CD8-positive, alpha-beta memory T cell (primary cell): ENCODE results near the gene MAPK8IP1. TPM values are rescaled to one million over a fixed set of nuclear protein-coding genes. Genes with fewer than 3 reads are reported as not detected.
A peak's percentile ranks its signal among the peaks of the same experiment; 100 is the strongest.

Experiments
- CTCF ChIA-PET: fragments of 350-600 bp; sonication (Branson Sonifier 250); formaldehyde crosslinking; loops from one replicate; lab custom pipeline; 2021; ENCODE audit warnings: antibody characterized with exemption; lab: Charles Lee
- POLR2A ChIA-PET: fragments of 350-600 bp; sonication (Branson Sonifier 250); formaldehyde crosslinking; loops from one replicate; lab custom pipeline; 2021; ENCODE audit warnings: antibody characterized with exemption; lab: Charles Lee
- DNase-seq, 5 donors: peaks; one replicate each; pipeline versions ENCODE4 v3.0.0 to v3.0.0-alpha.2; 2020 to 2022; ENCODE audit warnings: mixed read lengths in 1 of 5
- H3K27ac ChIP-seq: one replicate; pipeline ENCODE4 v1.7.0; 2013; ENCODE audit warnings: low read depth, mild to moderate bottlenecking, low read length, moderate library complexity
- H3K27me3 ChIP-seq: 2 replicates; pipeline ENCODE4 v1.7.0; 2013; ENCODE audit warnings: low read length, mild to moderate bottlenecking; ENCODE audit not compliant: insufficient read depth, poor library complexity, severe bottlenecking
- H3K36me3 ChIP-seq: 2 replicates; pipeline ENCODE4 v1.7.0; 2013; ENCODE audit warnings: mild to moderate bottlenecking, low read length, moderate library complexity; ENCODE audit not compliant: insufficient read depth
- H3K4me1 ChIP-seq: 2 replicates; pipeline ENCODE4 v1.7.0; 2013; ENCODE audit warnings: mild to moderate bottlenecking, low read length, moderate library complexity; ENCODE audit not compliant: insufficient read depth
- H3K4me3 ChIP-seq: 2 replicates; pipeline ENCODE4 v1.7.0; 2013; ENCODE audit warnings: mild to moderate bottlenecking, low read length
- H3K9me3 ChIP-seq: 2 replicates; pipeline ENCODE4 v1.7.0; 2013; ENCODE audit warnings: mild to moderate bottlenecking, low read length
- H3K27ac Mint-ChIP-seq, 8 donors: one replicate each; pipeline ENCODE4 v1.8.0; 2020 to 2021; ENCODE audit warnings: mixed read lengths in 8 of 8, mild to moderate bottlenecking in 6 of 8, inconsistent platforms in 3 of 8, moderate library complexity in 3 of 8
- H3K27me3 Mint-ChIP-seq, 2 donors: one replicate each; pipeline ENCODE4 v1.8.0; 2020 to 2021; ENCODE audit warnings: mixed read lengths in 2 of 2, mild to moderate bottlenecking in 1 of 2, moderate library complexity in 1 of 2
- H3K36me3 Mint-ChIP-seq, 3 donors: one replicate each; pipeline ENCODE4 v1.8.0; 2020 to 2021; ENCODE audit warnings: mixed read lengths in 3 of 3, inconsistent platforms in 1 of 3, mild to moderate bottlenecking in 1 of 3
- H3K4me1 Mint-ChIP-seq, 3 donors: one replicate each; pipeline ENCODE4 v1.8.0; 2020 to 2021; ENCODE audit warnings: mixed read lengths in 3 of 3, inconsistent platforms in 1 of 3, mild to moderate bottlenecking in 1 of 3
- H3K4me3 Mint-ChIP-seq, 7 donors: one replicate each; pipeline ENCODE4 v1.8.0; 2020 to 2021; ENCODE audit warnings: mixed read lengths in 7 of 7, mild to moderate bottlenecking in 6 of 7, moderate library complexity in 4 of 7, inconsistent platforms in 2 of 7
- H3K9me3 Mint-ChIP-seq, 5 donors: one replicate each; pipeline ENCODE4 v1.8.0; 2020 to 2022; ENCODE audit warnings: mixed read lengths in 5 of 5, mild to moderate bottlenecking in 3 of 5, moderate library complexity in 2 of 5, inconsistent platforms in 1 of 5
- polyA plus RNA-seq: library from polyadenylated mRNA; unstranded; fragments of 300-500 nt; fragmentation: Illumina TruSeq; gene quantifications from one replicate; pipeline ENCODE4 v1.2.3, GENCODE V29; 2021
- total RNA-seq, 2 experiments: library from RNA; stranded (reverse); gene quantifications; one replicate each; pipeline ENCODE4 v1.2.3, GENCODE V29; 2021

Gene MAPK8IP1
- total and polyA plus RNA-seq, 3 experiments from 2014 or later, result 0.23 to 1.1 (median 0.98) TPM

- POLR2A ChIA-PET, result no interaction called here
- H3K27ac Mint-ChIP-seq, result peak overlapping the region in 7 of 8 donors; percentile 48 to 97 (median 76)
- H3K4me3 Mint-ChIP-seq, result peak overlapping the region in 2 of 7 donors; percentile 8 to 55
- Histone ChIP-seq H3K4me1 (peaks cover 26% of the 10 kb centered on the region), H3K4me3 (no peak overlapping the region), H3K36me3 (no peaks in the 10 kb centered on the region), H3K9me3 (no peaks in the 10 kb centered on the region), H3K27ac (no peak overlapping the region), H3K27me3 (no peaks in the 10 kb centered on the region)
- H3K36me3 Mint-ChIP-seq, result peaks cover 0 to 14% (median 2%) of the 10 kb centered on the region in 3 donors
- no peaks in the 10 kb centered on the region for H3K9me3 Mint-ChIP-seq
- no peak for DNase-seq
- CTCF ChIA-PET, result interaction anchor here (1.3 to 2.1 kb wide), 3 partner anchors 37 to 79 kb away, joined by 3 to 6 read pairs (median 3); no protein-coding TSS in a partner anchor
- H3K27me3 Mint-ChIP-seq, result peaks cover 0 to 10% of the 10 kb centered on the region in 2 donors
- peaks cover 45 to 80% (median 47%) of the 10 kb centered on the region in 3 donors for H3K4me1 Mint-ChIP-seq
Measured at GRCh38 chr11:45927684-45928413, 42.4 kb downstream of the MAPK8IP1 start.

DNA sequence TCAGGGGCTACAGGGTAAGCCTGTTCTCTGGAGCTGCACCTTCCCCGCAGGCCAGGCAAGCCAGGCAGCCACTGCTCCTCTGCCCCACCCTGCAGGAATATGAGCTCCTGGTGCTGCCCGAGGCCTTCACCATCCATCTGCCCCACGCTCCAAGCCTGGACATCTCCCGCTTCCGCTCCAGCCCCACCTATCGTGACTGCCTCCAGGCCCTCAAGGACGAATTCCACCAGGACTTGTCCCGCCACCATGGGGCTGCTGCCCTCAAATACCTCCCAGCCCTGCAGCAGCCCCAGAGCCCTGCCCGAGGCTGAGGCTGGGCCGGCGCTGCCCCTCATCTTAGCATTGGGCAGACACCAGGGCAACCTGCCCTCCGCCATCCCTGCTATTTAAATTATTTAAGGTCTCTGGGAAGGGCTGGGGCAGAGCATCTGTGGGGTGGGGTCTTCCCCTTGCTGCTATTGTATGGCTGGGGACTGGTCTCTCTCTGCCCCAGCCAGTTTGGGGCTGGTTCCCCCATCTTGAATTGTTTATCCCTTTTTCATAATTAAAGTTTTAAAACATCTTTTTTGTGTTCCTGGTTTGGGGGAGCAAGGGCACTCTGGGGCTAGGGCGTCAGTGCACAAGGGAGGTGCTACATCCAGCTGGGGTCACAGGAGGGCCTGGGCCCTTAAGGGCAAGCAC, 43.2 kb downstream of the MAPK8IP1 start:
- ChIA-PET POLR2A (interaction anchor here (2.1 kb wide), 1 partner anchor 11 kb away, joined by 13 read pairs; the partner anchor contains the start of gene PEX16), CTCF (interaction anchor here (1.4 kb wide), 1 partner anchor 36 kb away, joined by 3 read pairs; no protein-coding TSS in a partner anchor)
- Histone ChIP-seq H3K4me1 (peaks cover 26% of the 10 kb centered on the region), H3K36me3 (peaks cover 4% of the 10 kb centered on the region), H3K4me3 (no peak overlapping the region), H3K27me3 (no peaks in the 10 kb centered on the region), H3K9me3 (no peaks in the 10 kb centered on the region), H3K27ac (no peak overlapping the region)
- Mint-ChIP-seq H3K4me3 (peak overlapping the region in 1 of 7 donors; percentile 51), H3K27me3 (peaks cover 0 to 5% of the 10 kb centered on the region in 2 donors), H3K36me3 (peaks cover 0 to 23% (median 3%) of the 10 kb centered on the region in 3 donors), H3K9me3 (no peaks in the 10 kb centered on the region), H3K27ac (peak overlapping the region in 6 of 8 donors; percentile 36 to 82 (median 56)), H3K4me1 (peaks cover 41 to 75% (median 43%) of the 10 kb centered on the region in 3 donors)
- DNase-seq, result no peak

DNA sequence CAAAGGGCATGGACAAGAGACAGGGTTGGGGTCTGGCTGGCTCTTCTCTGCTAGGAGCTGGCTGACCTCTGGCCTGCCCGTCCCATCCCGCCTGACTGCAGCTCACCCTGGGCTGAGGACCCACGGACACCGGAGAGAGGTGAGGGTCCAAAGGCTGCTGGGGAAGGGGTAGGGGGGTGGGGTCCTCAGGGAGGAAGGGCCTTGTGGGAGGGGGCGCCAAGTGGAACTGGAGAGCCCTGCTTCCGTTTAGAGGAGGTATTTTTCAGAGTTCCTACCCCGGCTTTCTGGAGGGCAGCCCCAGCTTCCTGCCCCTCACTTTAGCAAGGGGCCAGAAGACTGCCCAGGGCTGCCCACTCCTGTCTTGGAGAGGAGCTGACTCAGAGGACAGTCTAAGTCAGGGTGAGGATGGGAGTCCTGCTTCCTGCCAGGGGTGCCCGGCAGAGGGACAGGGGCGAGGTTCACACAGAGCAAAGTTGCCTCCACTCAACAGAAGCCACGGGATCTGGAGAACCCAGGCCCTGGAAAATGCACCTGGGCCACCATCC, 44.1 kb downstream of the MAPK8IP1 start:
- Histone ChIP-seq H3K9me3 (no peaks in the 10 kb centered on the region), H3K27me3 (no peaks in the 10 kb centered on the region), H3K27ac (peak overlapping the region; percentile 10), H3K4me1 (peaks cover 26% of the 10 kb centered on the region), H3K36me3 (peaks cover 13% of the 10 kb centered on the region), H3K4me3 (no peak overlapping the region)
- no peaks in the 10 kb centered on the region for H3K9me3 Mint-ChIP-seq
- H3K4me3 Mint-ChIP-seq, result peak overlapping the region; percentile 4 to 81 (median 75)
- DNase-seq, result no peak
- ChIA-PET CTCF (interaction anchor here (0.6 to 1.9 kb wide), 2 partner anchors 12 to 28 kb away, joined by 3 to 7 read pairs; partner anchors contain the start of gene PEX16), POLR2A (interaction anchor here (0.6 to 2.1 kb wide), 2 partner anchors 12 to 183 kb away, joined by 3 to 13 read pairs; partner anchors contain the start of gene PEX16)
- H3K27ac Mint-ChIP-seq, result peak overlapping the region; percentile 84 to 95 (median 92)
- H3K36me3 Mint-ChIP-seq, result peaks cover 0 to 32% (median 3%) of the 10 kb centered on the region in 3 donors
- peaks cover 0 to 4% of the 10 kb centered on the region in 2 donors for H3K27me3 Mint-ChIP-seq
- peaks cover 34 to 68% (median 36%) of the 10 kb centered on the region in 3 donors for H3K4me1 Mint-ChIP-seq

DNA sequence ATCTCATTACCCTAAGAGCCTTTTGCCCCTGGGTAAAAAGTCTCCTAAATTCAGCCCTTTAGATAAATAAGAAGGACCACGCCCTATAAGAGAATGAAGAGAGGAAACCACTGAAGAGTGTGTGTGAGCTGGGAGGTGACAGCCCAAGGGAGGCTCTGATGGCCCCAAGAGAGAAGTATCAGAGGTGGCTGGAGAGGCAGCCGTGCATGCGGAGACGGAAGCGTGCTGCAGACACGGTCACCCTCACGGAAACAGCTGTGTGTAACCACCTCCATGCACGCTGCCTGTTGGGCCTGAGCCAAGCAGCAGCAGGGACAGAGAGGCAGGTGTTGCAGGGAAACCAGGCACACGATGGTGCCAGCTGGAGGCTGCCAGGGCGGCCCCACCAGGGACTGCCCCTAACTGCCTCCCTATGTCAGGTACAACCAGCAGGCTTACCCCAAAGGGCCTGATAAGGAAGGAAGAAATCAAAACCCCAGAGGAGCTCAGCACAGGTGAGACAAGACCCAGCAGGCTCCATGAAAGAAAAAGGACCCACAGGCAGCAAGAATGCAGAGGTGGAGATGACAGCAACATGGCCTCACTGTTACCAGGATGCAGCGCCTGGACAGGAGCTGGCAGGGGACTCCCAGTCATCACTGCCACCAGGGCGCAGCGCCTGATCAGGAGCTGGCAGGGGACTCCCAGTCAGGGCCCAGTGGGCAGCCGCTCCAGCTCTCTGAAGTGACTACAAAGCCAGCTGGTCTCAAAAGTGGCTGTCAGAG, 44.8 kb downstream of the MAPK8IP1 start:
- Histone ChIP-seq H3K4me1 (peaks cover 26% of the 10 kb centered on the region), H3K9me3 (no peaks in the 10 kb centered on the region), H3K27ac (peak overlapping the region; percentile 14), H3K4me3 (no peak overlapping the region), H3K27me3 (no peaks in the 10 kb centered on the region), H3K36me3 (peaks cover 20% of the 10 kb centered on the region)
- peaks cover 0 to 4% of the 10 kb centered on the region in 2 donors for H3K27me3 Mint-ChIP-seq
- no peaks in the 10 kb centered on the region for H3K9me3 Mint-ChIP-seq
- peak overlapping the region; percentile 84 to 95 (median 92) for H3K27ac Mint-ChIP-seq
- peaks cover 0 to 38% (median 3%) of the 10 kb centered on the region in 3 donors for H3K36me3 Mint-ChIP-seq
- POLR2A ChIA-PET, result interaction anchor here (2.1 kb wide), 1 partner anchor 12 kb away, joined by 13 read pairs; the partner anchor contains the start of gene PEX16
- CTCF ChIA-PET, result interaction anchor here (0.6 to 1.9 kb wide), 3 partner anchors 12 to 309 kb away, joined by 3 to 7 read pairs (median 3); partner anchors contain the start of gene PEX16
- H3K4me1 Mint-ChIP-seq, result peaks cover 34 to 65% (median 36%) of the 10 kb centered on the region in 3 donors
- DNase-seq, result peak in 4 of 5 donors; percentile 31 to 71 (median 46)
- peak overlapping the region; percentile 4 to 81 (median 75) for H3K4me3 Mint-ChIP-seq

GRCh38 chr11:45930951-45931570, 45.6 kb downstream of the MAPK8IP1 start:
- peaks cover 26% of the 10 kb centered on the region for H3K4me1 ChIP-seq
- H3K27ac Mint-ChIP-seq, result peak overlapping the region; percentile 63 to 95 (median 86)
- H3K4me3 Mint-ChIP-seq, result peak overlapping the region in 5 of 7 donors; percentile 13 to 76 (median 37)
- ChIA-PET CTCF (interaction anchor here (1.9 kb wide), 1 partner anchor 13 kb away, joined by 7 read pairs; the partner anchor contains the start of gene PEX16), POLR2A (interaction anchor here (2.1 kb wide), 1 partner anchor 13 kb away, joined by 13 read pairs; the partner anchor contains the start of gene PEX16)
- no peak overlapping the region for H3K4me3 ChIP-seq
- H3K27me3 ChIP-seq, result no peaks in the 10 kb centered on the region
- H3K36me3 Mint-ChIP-seq, result peaks cover 0 to 46% (median 3%) of the 10 kb centered on the region in 3 donors
- peaks cover 0 to 4% of the 10 kb centered on the region in 2 donors for H3K27me3 Mint-ChIP-seq
- no peak for DNase-seq
- H3K27ac ChIP-seq, result peak overlapping the region; percentile 15
- no peaks in the 10 kb centered on the region for H3K9me3 Mint-ChIP-seq
- peaks cover 34 to 61% (median 36%) of the 10 kb centered on the region in 3 donors for H3K4me1 Mint-ChIP-seq
- H3K9me3 ChIP-seq, result no peaks in the 10 kb centered on the region
- peaks cover 27% of the 10 kb centered on the region for H3K36me3 ChIP-seq

- POLR2A ChIA-PET, result no interaction called here
- H3K27ac Mint-ChIP-seq, result peak overlapping the region; percentile 46 to 95 (median 86)
- no peak for DNase-seq
Measured at GRCh38 chr11:45931739-45932138, 46.3 kb downstream of the MAPK8IP1 start.

More at GRCh38 chr11:45931739-45932138, 46.3 kb downstream of the MAPK8IP1 start:
- peaks cover 0 to 4% of the 10 kb centered on the region in 2 donors for H3K27me3 Mint-ChIP-seq
- H3K27me3 ChIP-seq, result no peaks in the 10 kb centered on the region
- H3K4me1 Mint-ChIP-seq, result peaks cover 34 to 55% (median 36%) of the 10 kb centered on the region in 3 donors
- H3K27ac ChIP-seq, result no peak overlapping the region
- H3K36me3 Mint-ChIP-seq, result peaks cover 0 to 52% (median 7%) of the 10 kb centered on the region in 3 donors
- H3K4me3 Mint-ChIP-seq, result peak overlapping the region in 2 of 7 donors; percentile 21 to 44
- no peaks in the 10 kb centered on the region for H3K9me3 Mint-ChIP-seq
- CTCF ChIA-PET, result no interaction called here
- no peak overlapping the region for H3K4me3 ChIP-seq
- peaks cover 26% of the 10 kb centered on the region for H3K4me1 ChIP-seq
- peaks cover 27% of the 10 kb centered on the region for H3K36me3 ChIP-seq
- no peaks in the 10 kb centered on the region for H3K9me3 ChIP-seq
